Spleen (tissue), 13 donors: ENCODE data around the gene GAREM1. TPM values are rescaled to one million over a fixed set of nuclear protein-coding genes. Genes with fewer than 3 reads are reported as not detected.

ENCODE experiments used
- DNase-seq: peaks from one replicate; pipeline ENCODE4 v3.0.0-alpha.2; 2020
- H3K27ac ChIP-seq, 8 donors: fragments of 200-600 bp; sonication (generic) in 7 of 8; 1 replicate in 4 of 8; 2 replicates in 4 of 8; pipeline versions ENCODE4 v1.5.0 to v1.8.0; 2016 to 2021; ENCODE audit warnings: inconsistent platforms in 4 of 8, mild to moderate bottlenecking in 4 of 8, moderate library complexity in 1 of 8
- H3K27me3 ChIP-seq, 7 donors: fragments of 200-600 bp; sonication (generic) in 6 of 7; replicated peaks in 1 of 7; 1 replicate in 4 of 7; 2 replicates in 3 of 7; pipeline versions ENCODE4 v1.5.0 to v1.8.0; 2016 to 2021; ENCODE audit warnings: inconsistent platforms in 3 of 7, mild to moderate bottlenecking in 1 of 7
- H3K36me3 ChIP-seq, 6 donors: fragments of 200-600 bp; sonication (generic) in 5 of 6; 1 replicate in 4 of 6; 2 replicates in 2 of 6; pipeline versions ENCODE4 v1.5.0 to v1.8.0; 2016 to 2021; ENCODE audit warnings: inconsistent platforms in 2 of 6
- H3K4me1 ChIP-seq, 6 donors: fragments of 200-600 bp; sonication (generic) in 5 of 6; 1 replicate in 3 of 6; 2 replicates in 3 of 6; pipeline versions ENCODE4 v1.5.0 to v1.8.0; 2016 to 2021; ENCODE audit warnings: inconsistent platforms in 3 of 6
- H3K4me3 ChIP-seq, 8 donors: fragments of 200-600 bp; sonication (generic) in 7 of 8; 1 replicate in 4 of 8; 2 replicates in 4 of 8; pipeline versions ENCODE4 v1.5.0 to v1.8.0; 2016 to 2021; ENCODE audit warnings: inconsistent platforms in 4 of 8, mild to moderate bottlenecking in 4 of 8, moderate library complexity in 2 of 8
- H3K9me3 ChIP-seq, 8 donors: fragments of 200-600 bp; sonication (generic) in 7 of 8; 1 replicate in 4 of 8; 2 replicates in 4 of 8; pipeline versions ENCODE4 v1.5.0 to v1.8.0; 2016 to 2021; ENCODE audit warnings: inconsistent platforms in 4 of 8
- POLR2A ChIP-seq, 3 donors: fragments of 450-650 bp; IDR thresholded peaks; one replicate each; pipeline ENCODE4 v1.5.1; 2017; ENCODE audit warnings: antibody characterized with exemption in 3 of 3, mild to moderate bottlenecking in 1 of 3
- POLR2AphosphoS5 ChIP-seq, 3 donors: sonication (generic); formaldehyde crosslinking; IDR thresholded peaks; one replicate each; pipeline ENCODE4 v1.5.1; 2017; ENCODE audit warnings: antibody characterized with exemption in 3 of 3
- WGBS, 5 donors: extraction: QIAGEN DNeasy Blood & Tissue Kit in 3 of 5; methylation state at CpG; one replicate each; pipeline versions ENCODE4 v1.1.5 to v1.1.7; 2013 to 2018; 5-methylcytosine and 5-hydroxymethylcytosine counted together
- intact Hi-C: fragments of 100-400 bp; cut with DNase I; formaldehyde crosslinking; loops from one replicate; pipeline ENCODE4 v1.15.0; 2023; ENCODE audit warnings: low total_unique reads
- long read RNA-seq, 2 donors: transcript quantifications; one replicate each; lab custom pipeline, GENCODE V29; 2026
- polyA plus RNA-seq, 3 donors: library from polyadenylated mRNA; stranded (reverse); fragments of 200-250 nt; gene quantifications; one replicate each; pipeline ENCODE4 v1.2.1, GENCODE V29; 2013
- total RNA-seq, 7 donors: library from RNA; depleted of rRNA in 3 of 7; stranded (reverse); fragments of >200 nt in 3 of 7; fragmentation: NEBNext Ultra II Directional in 4 of 7; extraction: Animal tissue kit (Norgen Biotek cat#: 25700) in 4 of 7; gene quantifications; one replicate each; pipeline versions ENCODE4 v1.1.0 to v1.2.1, GENCODE V29; 2016 to 2021
- TF ChIP-seq, protein P1 (sequence below), 11 experiments: fragments of 200-600 bp in 7 of 11; fragments of 450-650 bp in 4 of 11; sonication (generic) in 4 of 11; IDR thresholded peaks in 8 of 11; conservative IDR thresholded peaks in 3 of 11; 1 replicate in 7 of 11; 2 replicates in 4 of 11; pipeline versions ENCODE4 v1.4.0 to v1.8.0; 2016 to 2021; ENCODE audit warnings: antibody characterized with exemption in 11 of 11, inconsistent platforms in 4 of 11, mild to moderate bottlenecking in 1 of 11
- donor health status: healthy with polysubstance abuse.
- donor health status: DM: no; HTN: no; CAD: no; lungs with moderate emphysema.
- donor health status: DM: no; HTN: no; CAD: no.
- donor health status: Bipolar disorder and iron deficiency.
- donor health status: healthy.
- donor health status: DM: no; HTN: no; CAD: no.
- donor health status: DM: yes; HTN: yes; CAD: no.

Gene GAREM1
- total RNA-seq (1 to 10 TPM; 1.7 to 8.2 (median 4.4) TPM), polyA plus RNA-seq (under 1 TPM; 0.20 to 0.58 (median 0.24) TPM)
- long read RNA-seq, donor 1, partial matches to known transcripts: 0 of 1 reads
- long read RNA-seq, donor 1, other reads (novel, unspliced or antisense): 0 of 1 reads
- long read RNA-seq, donor 2: 0 reads

DNA sequence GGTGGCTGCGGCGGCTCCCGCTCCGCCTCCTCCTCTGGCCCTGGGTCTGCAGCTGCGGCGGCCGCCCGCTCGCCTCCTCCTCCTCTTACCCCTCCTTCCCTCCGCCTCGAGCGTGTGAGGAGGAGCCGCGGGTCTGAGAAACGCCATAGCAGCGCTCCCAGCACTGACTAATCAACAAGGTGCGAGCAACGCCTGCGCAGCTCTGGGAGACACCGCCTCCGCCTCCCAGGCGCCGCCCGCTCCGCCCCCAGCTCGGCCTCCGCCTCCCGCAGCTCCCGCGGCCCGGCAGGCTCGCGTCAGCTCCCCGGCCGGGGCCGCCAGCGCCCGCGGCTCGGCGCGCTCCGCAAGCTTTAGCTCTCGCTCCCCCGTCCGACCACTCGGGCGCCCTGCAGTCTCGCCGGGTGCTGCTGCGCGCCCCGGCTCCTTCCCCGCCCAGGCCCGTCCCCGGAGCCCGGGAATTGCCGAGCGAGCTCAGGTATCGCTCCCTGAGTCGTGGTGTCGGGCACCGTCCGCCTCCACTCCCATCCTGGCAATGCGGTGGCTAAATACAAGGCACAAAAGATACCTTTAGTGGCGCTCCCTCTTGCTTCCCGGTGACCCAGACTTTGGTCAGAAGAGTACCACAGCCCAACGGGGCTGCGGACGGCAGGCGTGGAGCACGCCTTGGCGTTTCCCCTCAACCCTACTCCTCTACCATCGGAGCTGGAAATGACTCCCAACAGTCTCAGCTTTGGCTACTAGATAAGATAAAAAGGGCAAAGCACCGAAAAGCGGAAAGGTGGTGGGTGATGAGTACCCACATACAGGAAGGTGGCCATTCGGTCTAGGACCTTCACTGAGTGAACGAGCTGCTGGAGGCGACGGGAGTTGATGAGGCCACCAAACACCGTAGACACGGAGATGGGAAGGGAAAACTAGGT lies at the start of gene GAREM1:
GAREM1 (minus strand) TSS at position 169 of the 920 bp plus-strand sequence. CDS start 454 bp downstream, outside the sequence.
- intact Hi-C loops: no loop called here
- no peaks in the 10 kb centered on the region for H3K9me3 ChIP-seq
- peak; percentile 93 for DNase-seq
- TF ChIP-seq POLR2A (IDR thresholded peaks at IDR 0.05): peak in 1 of 3 donors; percentile 55
- TF ChIP-seq, protein P1, sequence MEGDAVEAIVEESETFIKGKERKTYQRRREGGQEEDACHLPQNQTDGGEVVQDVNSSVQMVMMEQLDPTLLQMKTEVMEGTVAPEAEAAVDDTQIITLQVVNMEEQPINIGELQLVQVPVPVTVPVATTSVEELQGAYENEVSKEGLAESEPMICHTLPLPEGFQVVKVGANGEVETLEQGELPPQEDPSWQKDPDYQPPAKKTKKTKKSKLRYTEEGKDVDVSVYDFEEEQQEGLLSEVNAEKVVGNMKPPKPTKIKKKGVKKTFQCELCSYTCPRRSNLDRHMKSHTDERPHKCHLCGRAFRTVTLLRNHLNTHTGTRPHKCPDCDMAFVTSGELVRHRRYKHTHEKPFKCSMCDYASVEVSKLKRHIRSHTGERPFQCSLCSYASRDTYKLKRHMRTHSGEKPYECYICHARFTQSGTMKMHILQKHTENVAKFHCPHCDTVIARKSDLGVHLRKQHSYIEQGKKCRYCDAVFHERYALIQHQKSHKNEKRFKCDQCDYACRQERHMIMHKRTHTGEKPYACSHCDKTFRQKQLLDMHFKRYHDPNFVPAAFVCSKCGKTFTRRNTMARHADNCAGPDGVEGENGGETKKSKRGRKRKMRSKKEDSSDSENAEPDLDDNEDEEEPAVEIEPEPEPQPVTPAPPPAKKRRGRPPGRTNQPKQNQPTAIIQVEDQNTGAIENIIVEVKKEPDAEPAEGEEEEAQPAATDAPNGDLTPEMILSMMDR (IDR thresholded peaks at IDR 0.05 in 8 of 11, conservative IDR thresholded peaks at IDR 0.05 in 3 of 11): peak in 9 of 11 experiments; percentile 19 to 76 (median 58)
- TF ChIP-seq POLR2AphosphoS5 (IDR thresholded peaks at IDR 0.05): peak; percentile 82 to 93 (median 85)
- H3K4me1 ChIP-seq: peaks cover 12 to 41% (median 29%) of the 10 kb centered on the region in 6 donors
- H3K36me3 ChIP-seq: no peaks in the 10 kb centered on the region
- H3K4me3 ChIP-seq: peak within 1 kb of the TSS; percentile 41 to 81 (median 58)
- WGBS, 5 donors: 1 to 5% (median 2%) methylated on average over 30 to 82 of the region's 82 CpGs
- peaks cover 0 to 74% (median 28%) of the 10 kb centered on the region in 7 donors for H3K27me3 ChIP-seq
- H3K27ac ChIP-seq: peak within 1 kb of the TSS in 7 of 8 donors; percentile 46 to 79 (median 66)

DNA sequence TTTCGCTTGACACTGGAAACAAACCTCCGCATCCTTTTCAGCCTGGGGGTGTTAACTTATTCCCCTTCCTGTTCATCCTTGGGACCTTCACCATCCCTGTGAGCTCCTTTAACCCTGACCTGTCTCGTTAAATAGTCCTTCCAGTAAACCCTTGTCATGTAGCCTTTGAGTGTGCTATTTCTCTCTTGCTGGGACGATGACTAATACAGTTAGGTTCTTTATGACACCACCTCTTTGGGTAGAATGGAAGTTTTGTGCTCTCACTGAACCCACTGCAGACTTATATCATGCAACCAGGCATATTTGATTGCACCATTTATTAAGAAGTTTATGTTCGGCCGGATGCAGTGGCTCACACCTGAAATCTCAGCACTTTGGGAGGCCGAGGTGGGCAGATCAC lies 40.5 kb upstream of the GAREM1 start:
- Histone ChIP-seq H3K27me3 (no peaks in the 10 kb centered on the region), H3K27ac (no peak overlapping the region), H3K9me3 (no peaks in the 10 kb centered on the region), H3K4me3 (no peak overlapping the region), H3K4me1 (no peaks in the 10 kb centered on the region), H3K36me3 (no peaks in the 10 kb centered on the region)
- TF ChIP-seq POLR2A (IDR thresholded peaks at IDR 0.05) (no peak), POLR2AphosphoS5 (IDR thresholded peaks at IDR 0.05) (no peak)
- TF ChIP-seq, protein P1 (IDR thresholded peaks at IDR 0.05 in 8 of 11, conservative IDR thresholded peaks at IDR 0.05 in 3 of 11): no peak
- DNase-seq: no peak
- intact Hi-C loops: no loop called here
- 86 to 90% (median 87%) methylated on average over 7 of the region's 7 CpGs for WGBS, 5 donors

DNA sequence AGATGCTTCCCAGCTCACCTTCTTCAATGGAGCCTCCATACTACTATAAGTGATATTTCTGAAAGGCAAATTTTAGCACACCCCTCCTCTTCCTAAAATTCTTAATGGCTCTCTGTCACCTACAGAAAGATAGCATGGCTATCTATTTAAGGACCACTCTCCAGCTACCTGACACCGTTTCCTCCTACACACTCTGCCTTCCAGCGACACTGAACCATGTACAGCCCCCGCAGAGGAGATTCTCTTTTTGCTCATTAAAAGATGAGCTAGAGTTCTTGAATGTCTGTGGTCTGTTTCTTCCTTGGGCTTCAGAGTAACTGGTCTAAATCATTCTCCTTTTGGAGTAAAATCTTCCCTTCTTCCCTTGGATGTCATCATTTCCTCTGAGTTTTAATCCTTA lies 38.4 kb upstream of the GAREM1 start:
- intact Hi-C loops: no loop called here
- 78 to 86% (median 80%) methylated on average over 3 of the region's 3 CpGs for WGBS, 5 donors
- no peak overlapping the region for H3K4me3 ChIP-seq
- no peaks in the 10 kb centered on the region for H3K27me3 ChIP-seq
- no peak overlapping the region for H3K27ac ChIP-seq
- DNase-seq: no peak
- no peaks in the 10 kb centered on the region for H3K36me3 ChIP-seq
- H3K4me1 ChIP-seq: no peaks in the 10 kb centered on the region
- H3K9me3 ChIP-seq: no peaks in the 10 kb centered on the region
- no peak for TF ChIP-seq POLR2AphosphoS5 (IDR thresholded peaks at IDR 0.05)
- TF ChIP-seq, protein P1 (IDR thresholded peaks at IDR 0.05 in 8 of 11, conservative IDR thresholded peaks at IDR 0.05 in 3 of 11): no peak
- no peak for TF ChIP-seq POLR2A (IDR thresholded peaks at IDR 0.05)

DNA sequence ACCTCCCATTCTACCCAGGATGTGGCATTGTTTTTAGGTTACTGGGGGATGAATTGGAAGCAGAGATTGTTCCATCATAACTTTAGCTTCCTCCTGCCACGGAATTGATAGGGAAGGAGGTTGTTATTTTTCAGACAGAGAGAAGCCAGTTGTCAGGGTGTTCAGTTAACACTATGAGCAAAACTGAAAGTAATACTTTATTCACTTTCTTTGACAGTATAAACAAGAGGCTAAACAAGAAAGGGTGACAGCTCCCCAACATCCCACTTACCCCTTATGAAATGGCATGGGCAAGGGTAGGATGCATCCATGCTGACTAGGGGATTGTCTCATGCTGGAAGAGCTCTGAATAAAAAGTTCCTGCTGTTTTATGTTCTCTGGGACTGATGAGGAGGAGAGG lies 36.4 kb upstream of the GAREM1 start:
- no peak overlapping the region for H3K27ac ChIP-seq
- no peaks in the 10 kb centered on the region for H3K4me1 ChIP-seq
- no peaks in the 10 kb centered on the region for H3K27me3 ChIP-seq
- WGBS, 5 donors: 17 to 55% (median 23%) methylated on average over 1 of the region's 1 CpG
- no peak overlapping the region for H3K4me3 ChIP-seq
- TF ChIP-seq POLR2A (IDR thresholded peaks at IDR 0.05) (no peak), POLR2AphosphoS5 (IDR thresholded peaks at IDR 0.05) (no peak)
- TF ChIP-seq, protein P1 (IDR thresholded peaks at IDR 0.05 in 8 of 11, conservative IDR thresholded peaks at IDR 0.05 in 3 of 11): no peak
- H3K36me3 ChIP-seq: no peaks in the 10 kb centered on the region
- intact Hi-C loops: no loop called here
- no peak for DNase-seq
- no peaks in the 10 kb centered on the region for H3K9me3 ChIP-seq
